T47D (cell line): ENCODE results near the gene CDK19.

Experiments
- DNase-seq, 2 experiments: peaks; one replicate each; pipeline versions ENCODE4 v3.0.0 to v3.0.0-alpha.2; 2011 to 2012; ENCODE audit warnings: low read depth in 1 of 2, low spot score in 1 of 2
- JUND ChIP-seq: IDR thresholded peaks from 2 replicates; pipeline ENCODE4 v1.6.1; 2012; ENCODE audit warnings: low read depth
- in situ Hi-C: cut with HindIII; loops from 2 replicates; pipeline ENCODE4 v1.10.0; 2016; ENCODE audit warnings: low sequenced_read_pairs, low pct_unique_long_range_greater_than_20kb

CDK19 gene

GRCh38 chr6:110575925-110576463 is 239.3 kb downstream of the CDK19 start:
- in situ Hi-C loops: no loop called here
- TF ChIP-seq JUND: no peak
- no peak for DNase-seq

GRCh38 chr6:110574817-110575216 is 240.5 kb downstream of the CDK19 start:
- in situ Hi-C loops: no loop called here
- TF ChIP-seq JUND: no peak
- no peak for DNase-seq

GRCh38 chr6:110573537-110573936 is 241.7 kb downstream of the CDK19 start:
- in situ Hi-C loops: no loop called here
- TF ChIP-seq JUND: no peak
- peak in 1 of 2 experiments; percentile 39 for DNase-seq

GRCh38 chr6:110573136-110573535 is 242.1 kb downstream of the CDK19 start:
- DNase-seq: no peak
- in situ Hi-C loops: no loop called here
- TF ChIP-seq JUND: no peak

- DNase-seq: no peak
- TF ChIP-seq JUND: no peak
- in situ Hi-C loops: no loop called here
Measured at GRCh38 chr6:110567957-110568696, 247.1 kb downstream of the CDK19 start.

- no peak for TF ChIP-seq JUND
- in situ Hi-C loops: no loop called here
- DNase-seq: no peak
Measured at GRCh38 chr6:110566346-110567125, 248.7 kb downstream of the CDK19 start.

- TF ChIP-seq JUND: no peak
- in situ Hi-C loops: no loop called here
- no peak for DNase-seq
Measured at GRCh38 chr6:110564703-110565421, 250.4 kb downstream of the CDK19 start.

GRCh38 chr6:110563711-110564110 is 251.6 kb downstream of the CDK19 start:
- no peak for DNase-seq
- TF ChIP-seq JUND: no peak
- in situ Hi-C loops: no loop called here

GRCh38 chr6:110562316-110562915 is 252.9 kb downstream of the CDK19 start:
- in situ Hi-C loops: no loop called here
- TF ChIP-seq JUND: no peak
- no peak for DNase-seq

- DNase-seq: no peak
- in situ Hi-C loops: no loop called here
- no peak for TF ChIP-seq JUND
Measured at GRCh38 chr6:110561696-110562095, 253.6 kb downstream of the CDK19 start.

GRCh38 chr6:110561008-110561396 is 254.3 kb downstream of the CDK19 start:
- DNase-seq: no peak
- in situ Hi-C loops: no loop called here
- no peak for TF ChIP-seq JUND
